HG03432 (cell line): ENCODE data around the gene MTA1.

Experiments
- ATAC-seq: cut with Tn5 transposase; IDR thresholded peaks from one replicate; pipeline ENCODE4 v1.9.1; 2021; ENCODE audit warnings: mild to moderate bottlenecking, moderate library complexity; ENCODE audit not compliant: unreplicated experiment

The MTA1 gene

GRCh38 chr14:105386581-105387529, 32.8 kb upstream of the MTA1 start:
- no peak for ATAC-seq

- ATAC-seq: no peak
Measured at GRCh38 chr14:105387530-105387922, 32.1 kb upstream of the MTA1 start.

- no peak for ATAC-seq
Measured at GRCh38 chr14:105388110-105388951, 31.3 kb upstream of the MTA1 start.

GRCh38 chr14:105388976-105389375, 30.7 kb upstream of the MTA1 start:
- ATAC-seq: no peak

- no peak for ATAC-seq
Measured at GRCh38 chr14:105389534-105389933, 30.1 kb upstream of the MTA1 start.

GRCh38 chr14:105389976-105390848, 29.4 kb upstream of the MTA1 start:
- ATAC-seq: no peak

- no peak for ATAC-seq
Measured at GRCh38 chr14:105390849-105391500, 28.7 kb upstream of the MTA1 start.

- ATAC-seq: no peak
Measured at GRCh38 chr14:105391541-105391940, 28.1 kb upstream of the MTA1 start.

- ATAC-seq: no peak
Measured at GRCh38 chr14:105392131-105393090, 27.2 kb upstream of the MTA1 start.

GRCh38 chr14:105393151-105393550, 26.5 kb upstream of the MTA1 start:
- ATAC-seq: no peak

- ATAC-seq: no peak
Measured at GRCh38 chr14:105394714-105395537, 24.7 kb upstream of the MTA1 start.

GRCh38 chr14:105395538-105395854, 24.1 kb upstream of the MTA1 start:
- no peak for ATAC-seq

- ATAC-seq: peak; percentile 3
Measured at GRCh38 chr14:105397350-105397931, 22.2 kb upstream of the MTA1 start.

GRCh38 chr14:105398044-105398725, 21.4 kb upstream of the MTA1 start, which contains the start of gene TEX22:
TSS of gene TEX22 (plus strand) at chr14:105398538. CDS start at chr14:105399341, 803 bp downstream.
- ATAC-seq: peak; percentile 80

- ATAC-seq: peak; percentile 36
Measured at GRCh38 chr14:105398726-105399465, 20.7 kb upstream of the MTA1 start.

GRCh38 chr14:105399466-105399775, 20.2 kb upstream of the MTA1 start:
- no peak for ATAC-seq

GRCh38 chr14:105400016-105400415, 19.6 kb upstream of the MTA1 start:
- ATAC-seq: no peak
